Stimulated activated CD8-positive, alpha-beta memory T cell treated with anti-CD3 and anti-CD28 coated beads, Interleukin-15, amount 100 ng/mL, for 1 hour (primary cell): ENCODE results near the gene DOCK1.

ENCODE experiments used
- DNase-seq: peaks from one replicate; pipeline ENCODE4 v3.0.0-alpha.2; 2020; ENCODE audit warnings: low read depth

DOCK1 gene

GRCh38 chr10:127356360-127356759, 451.1 kb downstream of the DOCK1 start:
- DNase-seq: no peak

DNA sequence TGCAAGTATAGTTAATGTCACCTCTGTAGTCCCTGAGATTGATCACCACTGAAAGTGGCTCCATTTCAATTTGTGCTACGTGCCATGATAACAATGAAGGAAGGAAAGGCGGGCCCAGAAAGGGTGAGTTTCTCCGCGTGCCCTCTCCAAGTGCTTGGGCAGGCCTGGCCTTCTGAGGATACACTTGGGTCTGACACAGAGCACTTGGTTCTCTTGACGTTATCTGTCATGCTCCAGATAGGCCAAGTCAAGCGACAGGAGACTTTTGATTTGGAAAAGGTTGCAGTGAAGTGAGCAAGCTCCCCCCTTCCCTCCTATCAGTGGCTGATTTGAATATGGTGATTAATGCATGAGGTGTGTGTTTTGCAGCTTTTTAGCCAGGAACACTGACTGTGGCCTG, 452.0 kb downstream of the DOCK1 start:
- DNase-seq: no peak

DNA sequence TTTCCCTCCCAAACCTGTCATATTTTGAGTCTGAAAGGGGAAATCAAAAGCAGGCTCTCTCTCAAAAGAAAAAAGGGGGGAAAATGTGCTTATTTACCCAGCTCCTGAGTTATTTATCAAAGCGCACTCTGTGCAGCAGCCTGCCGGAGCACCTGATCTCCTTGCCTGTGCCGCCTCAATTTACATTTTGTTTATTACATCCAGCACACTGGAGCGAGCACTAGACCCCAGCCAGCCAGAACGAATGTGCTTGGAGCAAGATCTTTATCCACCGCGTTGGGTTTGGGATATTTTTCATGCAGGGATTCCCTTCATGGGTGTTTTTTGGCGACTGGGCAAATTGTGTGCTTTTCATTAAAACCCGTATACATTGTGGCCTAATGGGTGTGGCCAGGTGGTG, 453.1 kb downstream of the DOCK1 start:
- DNase-seq: no peak

- DNase-seq: no peak
Observed at GRCh38 chr10:127364034-127364433, 458.8 kb downstream of the DOCK1 start.

DNA sequence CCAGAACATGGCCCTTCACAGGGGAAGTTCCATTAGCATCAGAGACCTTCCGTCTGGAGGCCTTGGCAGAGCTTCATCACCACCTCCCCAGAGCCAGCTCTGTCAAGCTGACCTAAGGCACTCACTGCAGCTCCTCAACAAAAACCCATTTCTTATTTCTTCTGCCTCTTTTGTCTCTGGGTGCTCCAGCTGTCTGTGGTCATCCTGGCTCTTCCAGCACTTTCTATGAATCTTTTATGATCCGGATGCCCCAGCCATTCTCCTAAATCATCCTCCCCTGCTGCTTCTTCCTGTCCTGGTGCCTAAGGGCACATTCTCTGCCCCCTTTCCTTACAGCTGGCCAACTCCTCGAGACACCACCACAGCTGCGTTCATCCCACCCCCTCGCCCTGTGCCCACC, 462.9 kb downstream of the DOCK1 start:
- no peak for DNase-seq

DNA sequence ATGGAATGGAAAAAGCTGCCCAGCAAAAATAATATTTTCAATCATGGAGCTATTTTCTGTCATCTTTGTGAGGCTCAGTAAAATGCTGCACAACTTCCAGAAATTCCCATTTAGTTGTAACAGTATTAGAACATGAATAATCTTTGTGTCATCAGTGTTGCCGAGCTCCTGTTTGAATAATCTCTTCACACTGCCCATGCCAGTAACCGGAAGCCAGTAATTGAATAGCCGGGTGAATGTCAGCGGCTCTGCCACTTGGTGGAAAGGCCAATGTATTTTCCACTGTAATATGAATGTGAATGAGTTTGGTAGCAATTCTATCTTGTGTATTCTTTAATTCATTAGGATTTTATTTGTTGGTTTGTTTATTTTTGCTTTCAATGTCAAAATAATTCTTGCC, 463.7 kb downstream of the DOCK1 start:
- DNase-seq: no peak

- no peak for DNase-seq
Observed at GRCh38 chr10:127370601-127371000, 465.4 kb downstream of the DOCK1 start.

GRCh38 chr10:127372361-127372760, 467.1 kb downstream of the DOCK1 start:
- DNase-seq: no peak

DNA sequence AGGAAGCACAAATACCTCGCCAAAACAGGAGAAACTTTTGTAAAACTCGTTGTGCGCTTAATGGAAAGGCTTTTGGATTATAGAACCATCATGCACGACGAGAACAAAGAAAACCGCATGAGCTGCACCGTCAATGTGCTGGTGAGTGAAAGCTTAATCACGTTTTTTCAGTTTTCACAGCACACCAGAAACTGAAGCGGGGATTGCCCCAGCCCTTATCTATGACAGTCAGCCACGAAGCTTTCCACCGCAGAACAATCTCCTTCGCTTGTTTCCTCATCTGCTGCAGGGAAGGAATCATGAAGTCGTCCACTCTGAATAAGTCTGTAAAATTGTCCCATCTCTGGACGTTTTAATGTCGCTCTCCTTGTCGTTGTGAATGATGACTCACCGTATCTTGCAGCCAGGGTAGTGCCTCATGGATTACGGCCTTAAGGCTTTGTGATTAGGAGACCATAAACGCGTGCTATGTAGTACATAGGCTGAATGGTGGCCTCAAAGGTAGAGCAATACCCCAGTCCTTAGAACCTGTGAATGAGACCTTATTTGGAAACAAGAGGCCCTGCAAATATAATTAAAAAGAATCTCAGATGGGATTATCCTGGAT, 468.9 kb downstream of the DOCK1 start:
- no peak for DNase-seq

DNA sequence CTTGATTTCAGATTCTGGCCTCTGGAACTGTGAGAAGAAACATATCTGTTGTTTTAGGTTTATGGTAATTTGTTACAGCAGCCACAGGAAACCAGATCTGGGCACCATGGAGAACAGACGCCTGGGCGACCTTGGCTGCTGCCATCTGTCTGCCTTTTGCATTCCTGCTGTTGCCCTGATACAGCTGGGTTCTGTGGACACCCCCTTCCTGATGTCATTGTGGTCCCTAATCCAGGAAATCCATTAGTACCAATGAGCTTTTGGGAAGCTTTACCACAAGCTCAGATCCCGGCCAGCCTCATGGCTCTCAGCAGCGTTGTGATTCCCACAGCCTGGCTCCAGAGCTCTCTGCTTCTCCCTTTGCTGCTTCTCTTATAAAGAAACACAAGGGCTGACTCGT, 469.7 kb downstream of the DOCK1 start:
- DNase-seq: no peak

GRCh38 chr10:127375461-127375860, 470.2 kb downstream of the DOCK1 start:
- DNase-seq: no peak

DNA sequence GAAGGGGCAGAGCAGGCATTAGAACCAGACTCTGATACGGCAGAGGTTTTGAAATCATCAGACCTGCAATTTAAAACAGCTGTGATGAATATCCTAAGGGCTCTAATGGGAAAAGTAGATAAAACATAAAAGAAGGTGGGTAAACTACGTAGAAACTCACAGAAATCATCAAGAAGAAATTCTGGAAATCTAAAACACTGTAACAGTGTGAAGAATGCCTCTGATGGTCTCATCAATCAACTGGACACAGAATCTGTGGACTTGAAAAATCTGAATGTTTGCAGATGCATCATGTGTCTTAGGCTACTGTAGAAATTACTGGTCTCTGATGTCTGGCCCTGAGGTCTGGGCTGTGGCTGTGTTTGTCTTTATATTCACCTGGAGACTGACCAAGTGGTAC, 470.8 kb downstream of the DOCK1 start:
- no peak for DNase-seq

DNA sequence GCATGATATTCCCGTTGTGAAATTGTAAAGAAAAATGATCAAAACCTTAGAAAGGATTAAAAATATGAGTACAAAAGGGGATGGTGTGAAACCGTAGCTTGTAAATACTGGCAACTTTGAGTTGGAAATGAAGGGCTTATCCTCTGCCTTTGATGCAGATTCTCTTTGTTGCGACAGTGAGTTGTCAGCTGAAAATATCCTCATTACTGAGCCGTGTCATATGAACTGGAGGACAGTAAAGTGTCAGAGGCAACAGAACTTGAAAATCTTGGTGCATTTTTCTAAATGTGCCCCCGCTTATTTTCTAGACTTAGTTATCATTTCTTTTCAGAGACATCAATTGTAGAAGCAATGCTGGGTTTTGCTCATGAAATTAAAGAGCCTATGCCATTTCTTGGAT, 473.4 kb downstream of the DOCK1 start:
- no peak for DNase-seq

GRCh38 chr10:127384532-127384931, 479.3 kb downstream of the DOCK1 start:
- no peak for DNase-seq

GRCh38 chr10:127385066-127385465, 479.8 kb downstream of the DOCK1 start:
- no peak for DNase-seq

GRCh38 chr10:127386606-127387327, 481.5 kb downstream of the DOCK1 start:
- DNase-seq: no peak

GRCh38 chr10:127391875-127392274, 486.6 kb downstream of the DOCK1 start:
- DNase-seq: no peak

DNA sequence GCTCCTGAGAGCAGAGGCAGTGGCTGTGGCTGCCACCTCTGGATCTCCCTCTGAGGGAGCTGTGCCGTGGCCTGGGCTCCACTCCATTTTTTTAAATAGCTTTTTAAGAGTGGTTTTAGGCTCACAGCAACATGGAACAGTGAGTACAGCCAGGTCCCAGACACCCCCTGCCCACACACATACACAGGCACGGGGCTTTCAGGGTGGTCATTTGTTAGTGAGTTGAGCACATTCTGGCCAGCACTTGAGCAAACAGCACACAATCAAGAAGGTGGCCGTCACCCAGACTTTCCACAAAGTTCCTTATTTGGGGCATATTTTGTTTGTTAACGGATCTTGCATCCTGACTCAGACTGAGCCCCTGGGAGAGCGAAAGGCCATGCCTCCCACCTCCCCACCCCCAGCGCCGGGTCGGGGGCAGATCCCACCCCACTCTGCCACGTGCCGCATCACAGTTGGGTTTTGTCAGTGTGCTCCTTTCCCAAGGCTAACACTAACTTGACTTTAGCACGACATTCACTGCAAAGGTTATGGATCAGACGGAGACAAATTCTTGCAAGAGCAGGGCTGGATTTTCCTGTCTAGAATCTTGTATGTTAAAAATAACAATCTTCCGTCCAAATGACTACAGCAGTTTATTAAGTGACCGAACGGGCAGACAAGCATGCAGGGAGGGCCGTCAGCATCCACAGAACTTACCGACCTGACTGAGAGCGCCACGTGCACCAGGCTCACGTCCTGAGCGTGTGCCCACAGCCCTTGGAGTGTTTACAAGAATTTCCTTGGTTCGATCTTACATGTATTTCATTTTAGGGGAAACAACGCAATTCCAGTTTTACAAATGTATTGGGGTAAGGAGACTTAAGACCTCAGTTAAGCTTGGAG, 487.4 kb downstream of the DOCK1 start:
- no peak for DNase-seq

- no peak for DNase-seq
Observed at GRCh38 chr10:127398140-127398970, 493.1 kb downstream of the DOCK1 start.

GRCh38 chr10:127398971-127399365, 493.7 kb downstream of the DOCK1 start:
- no peak for DNase-seq

GRCh38 chr10:127399668-127400067, 494.4 kb downstream of the DOCK1 start:
- no peak for DNase-seq

GRCh38 chr10:127400216-127400615, 495.0 kb downstream of the DOCK1 start:
- DNase-seq: no peak
